ENCODE measurements around the gene ANKRD53.

ANKRD53 gene

GRCh38 chr2:70981866-70982810 lies 3.7 kb downstream of the ANKRD53 start:
- H3K9ac ChIP-seq (ENCODE audit: low read length) = no peak overlapping the region
- H3K4me3 ChIP-seq (ENCODE audit: insufficient read depth, low read length, poor library complexity, severe bottlenecking) = no peak overlapping the region
- H3K36me3 ChIP-seq (ENCODE audit: low read length) = no peaks in the 10 kb centered on the region
- no peaks in the 10 kb centered on the region for H3F3A ChIP-seq (ENCODE audit: insufficient read depth)
- no peaks in the 10 kb centered on the region for H3K9me3 ChIP-seq (ENCODE audit: insufficient read depth, low read length)
- no peak overlapping the region for H3K27ac ChIP-seq (ENCODE audit: low read depth, low read length)
- TF ChIP-seq CTCF (IDR thresholded peaks at IDR 0.05; ENCODE audit: insufficient read depth, low read length, poor library complexity, severe bottlenecking) (no peak), EZH2phosphoT487 (conservative IDR thresholded peaks at IDR 0.05; ENCODE audit: low read length) (no peak)
- H3K27me3 ChIP-seq (ENCODE audit: low read length) = no peaks in the 10 kb centered on the region
- H4K20me1 ChIP-seq (ENCODE audit: low read depth, low read length) = no peaks in the 10 kb centered on the region
- no peak overlapping the region for H3K4me2 ChIP-seq (ENCODE audit: low read depth, low read length, poor library complexity, severe bottlenecking)
- no peak overlapping the region for H2AFZ ChIP-seq (ENCODE audit: low read depth, low read length, severe bottlenecking)
- no peaks in the 10 kb centered on the region for H3K79me2 ChIP-seq (ENCODE audit: insufficient read depth, low read length)
- H3K9me2 ChIP-seq (replicated peaks; ENCODE audit: insufficient read depth, low read length) = no peaks in the 10 kb centered on the region

GRCh38 chr2:70982971-70983370 lies 4.5 kb downstream of the ANKRD53 start:
- no peak overlapping the region for H3K27ac ChIP-seq (ENCODE audit: low read depth, low read length)
- H4K20me1 ChIP-seq (ENCODE audit: low read depth, low read length) = no peaks in the 10 kb centered on the region
- no peak overlapping the region for H2AFZ ChIP-seq (ENCODE audit: low read depth, low read length, severe bottlenecking)
- no peak overlapping the region for H3K9ac ChIP-seq (ENCODE audit: low read length)
- no peaks in the 10 kb centered on the region for H3K79me2 ChIP-seq (ENCODE audit: insufficient read depth, low read length)
- H3K4me2 ChIP-seq (ENCODE audit: low read depth, low read length, poor library complexity, severe bottlenecking) = no peak overlapping the region
- no peaks in the 10 kb centered on the region for H3K9me3 ChIP-seq (ENCODE audit: insufficient read depth, low read length)
- H3F3A ChIP-seq (ENCODE audit: insufficient read depth) = no peaks in the 10 kb centered on the region
- H3K36me3 ChIP-seq (ENCODE audit: low read length) = no peaks in the 10 kb centered on the region
- no peaks in the 10 kb centered on the region for H3K27me3 ChIP-seq (ENCODE audit: low read length)
- H3K4me3 ChIP-seq (ENCODE audit: insufficient read depth, low read length, poor library complexity, severe bottlenecking) = no peak overlapping the region
- no peaks in the 10 kb centered on the region for H3K9me2 ChIP-seq (replicated peaks; ENCODE audit: insufficient read depth, low read length)
- TF ChIP-seq EZH2phosphoT487 (conservative IDR thresholded peaks at IDR 0.05; ENCODE audit: low read length) = no peak
- no peak for TF ChIP-seq CTCF (IDR thresholded peaks at IDR 0.05; ENCODE audit: insufficient read depth, low read length, poor library complexity, severe bottlenecking)

GRCh38 chr2:70983506-70984227 lies 5.2 kb downstream of the ANKRD53 start:
- H3K27me3 ChIP-seq (ENCODE audit: low read length) = no peaks in the 10 kb centered on the region
- H3K9ac ChIP-seq (ENCODE audit: low read length) = no peak overlapping the region
- H4K20me1 ChIP-seq (ENCODE audit: low read depth, low read length) = no peaks in the 10 kb centered on the region
- H3K4me3 ChIP-seq (ENCODE audit: insufficient read depth, low read length, poor library complexity, severe bottlenecking) = no peak overlapping the region
- TF ChIP-seq CTCF (IDR thresholded peaks at IDR 0.05; ENCODE audit: insufficient read depth, low read length, poor library complexity, severe bottlenecking) (no peak), EZH2phosphoT487 (conservative IDR thresholded peaks at IDR 0.05; ENCODE audit: low read length) (no peak)
- H3K36me3 ChIP-seq (ENCODE audit: low read length) = no peaks in the 10 kb centered on the region
- H3K79me2 ChIP-seq (ENCODE audit: insufficient read depth, low read length) = no peaks in the 10 kb centered on the region
- no peaks in the 10 kb centered on the region for H3F3A ChIP-seq (ENCODE audit: insufficient read depth)
- no peak overlapping the region for H2AFZ ChIP-seq (ENCODE audit: low read depth, low read length, severe bottlenecking)
- H3K4me2 ChIP-seq (ENCODE audit: low read depth, low read length, poor library complexity, severe bottlenecking) = no peak overlapping the region
- no peak overlapping the region for H3K27ac ChIP-seq (ENCODE audit: low read depth, low read length)
- H3K9me2 ChIP-seq (replicated peaks; ENCODE audit: insufficient read depth, low read length) = no peaks in the 10 kb centered on the region
- no peaks in the 10 kb centered on the region for H3K9me3 ChIP-seq (ENCODE audit: insufficient read depth, low read length)
